HG03039 (cell line): ENCODE data around the gene RPL35A.

Source experiments
- ATAC-seq: cut with Tn5 transposase; IDR thresholded peaks from one replicate; pipeline ENCODE4 v1.9.1; 2021; ENCODE audit warnings: mild to moderate bottlenecking, moderate library complexity; ENCODE audit not compliant: unreplicated experiment

The RPL35A gene

DNA sequence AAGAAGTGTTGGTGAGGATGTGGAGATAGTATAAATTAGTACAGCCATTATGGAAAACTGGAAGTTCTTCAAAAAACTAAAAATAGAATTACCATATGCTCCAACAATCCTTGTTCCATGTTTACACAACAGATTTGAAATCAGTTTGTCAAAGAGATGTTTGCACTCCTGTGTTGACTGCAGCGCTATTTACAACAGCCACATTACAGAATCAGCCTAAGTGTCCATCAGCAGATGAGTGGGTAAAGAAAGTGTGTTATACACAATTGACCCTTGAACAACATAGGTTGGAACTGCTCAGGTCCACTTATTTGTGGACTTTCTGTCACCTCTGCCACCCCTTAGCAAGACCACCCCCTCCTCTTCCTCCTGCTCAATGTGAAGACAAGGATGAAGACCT is 44.7 kb downstream of the RPL35A start:
- ATAC-seq = no peak

DNA sequence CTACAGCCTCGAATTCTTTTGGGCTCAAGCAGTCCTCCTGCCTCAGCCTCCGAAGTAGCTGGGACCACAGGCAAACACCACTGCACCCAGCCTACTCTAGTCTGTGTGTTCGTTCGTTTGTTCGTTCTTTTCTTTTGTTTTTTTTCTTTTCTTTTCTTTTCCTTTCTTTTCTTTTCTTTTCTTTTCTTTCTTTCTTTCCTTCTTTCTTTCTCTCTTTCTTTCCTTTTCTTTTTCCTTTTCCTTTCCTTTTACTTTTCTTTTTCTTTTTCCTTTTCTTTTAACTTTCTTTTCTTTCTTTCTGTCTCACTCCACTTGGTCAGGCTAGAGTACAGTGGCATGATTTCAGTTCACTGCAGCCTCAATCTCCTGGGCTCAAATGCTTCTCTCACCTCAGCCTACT is 46.9 kb downstream of the RPL35A start:
- no peak for ATAC-seq

DNA sequence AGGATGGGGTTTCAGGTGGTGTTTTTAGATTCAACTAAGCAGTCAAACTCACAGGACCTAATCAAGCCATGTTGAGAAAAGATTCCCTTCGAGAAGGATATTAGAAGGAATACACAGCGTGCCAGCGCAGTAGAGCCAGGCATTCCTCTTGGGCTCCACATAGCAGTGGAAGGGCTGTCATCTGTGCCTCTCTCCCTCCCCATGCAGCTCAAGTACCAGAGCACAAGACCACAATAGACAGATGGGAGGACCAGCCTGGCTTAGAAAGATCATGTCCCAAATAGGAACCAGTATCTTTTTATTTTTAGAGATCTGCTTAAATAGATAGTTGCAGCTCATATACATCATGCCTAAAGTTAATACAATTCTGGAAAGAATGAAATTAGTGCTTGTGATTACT is 47.9 kb downstream of the RPL35A start:
- no peak for ATAC-seq
